Upper lobe of left lung (tissue), 4 donors: ENCODE data around the gene NR4A3.
A peak's percentile ranks its signal among the peaks of the same experiment; 100 is the strongest.

Experiments used
- EP300 ChIP-seq, 4 donors: sonication (generic); formaldehyde crosslinking; IDR thresholded peaks; one replicate each; pipeline ENCODE4 v1.5.1; 2017; ENCODE audit warnings: antibody characterized with exemption in 4 of 4, control low read depth in 2 of 4
- POLR2A ChIP-seq, 4 donors: fragments of 450-650 bp; IDR thresholded peaks; one replicate each; pipeline ENCODE4 v1.5.1; 2016 to 2017; ENCODE audit warnings: antibody characterized with exemption in 4 of 4, mild to moderate bottlenecking in 2 of 4
- POLR2AphosphoS5 ChIP-seq, 2 donors: sonication (generic); formaldehyde crosslinking; IDR thresholded peaks; one replicate each; pipeline ENCODE4 v1.5.1; 2017; ENCODE audit warnings: antibody characterized with exemption in 2 of 2
- TF ChIP-seq, protein P1 (sequence below), 6 experiments: fragments of 450-650 bp in 4 of 6; fragments of 200-600 bp in 2 of 6; sonication (generic) in 2 of 6; IDR thresholded peaks; one replicate each; pipeline ENCODE4 v1.5.1; 2016 to 2019; ENCODE audit warnings: antibody characterized with exemption in 6 of 6

DNA sequence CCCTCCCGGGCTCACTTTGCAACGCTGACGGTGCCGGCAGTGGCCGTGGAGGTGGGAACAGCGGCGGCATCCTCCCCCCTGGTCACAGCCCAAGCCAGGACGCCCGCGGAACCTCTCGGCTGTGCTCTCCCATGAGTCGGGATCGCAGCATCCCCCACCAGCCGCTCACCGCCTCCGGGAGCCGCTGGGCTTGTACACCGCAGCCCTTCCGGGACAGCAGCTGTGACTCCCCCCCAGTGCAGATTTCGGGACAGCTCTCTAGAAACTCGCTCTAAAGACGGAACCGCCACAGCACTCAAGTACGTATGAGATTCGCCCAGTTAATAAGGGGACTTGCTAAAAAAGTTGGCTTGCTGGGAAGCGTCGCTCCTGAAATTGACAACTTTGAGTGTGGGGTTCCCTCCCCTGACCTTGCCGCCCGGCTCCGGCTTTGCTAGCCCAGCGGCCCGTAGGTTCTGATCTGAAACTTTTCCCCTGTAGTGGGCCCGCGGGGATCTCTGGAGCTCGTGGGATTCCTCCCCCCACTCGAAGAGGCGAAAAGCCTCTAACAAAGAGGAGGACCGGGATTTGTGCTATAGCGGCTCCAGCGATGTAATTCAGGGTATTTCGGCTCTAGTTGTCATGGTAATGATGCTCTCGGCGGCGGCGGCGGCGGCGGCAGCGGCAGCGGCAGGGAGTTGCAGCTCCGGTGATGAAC is 572 bp downstream of the NR4A3 start:
- TF ChIP-seq, protein P1, sequence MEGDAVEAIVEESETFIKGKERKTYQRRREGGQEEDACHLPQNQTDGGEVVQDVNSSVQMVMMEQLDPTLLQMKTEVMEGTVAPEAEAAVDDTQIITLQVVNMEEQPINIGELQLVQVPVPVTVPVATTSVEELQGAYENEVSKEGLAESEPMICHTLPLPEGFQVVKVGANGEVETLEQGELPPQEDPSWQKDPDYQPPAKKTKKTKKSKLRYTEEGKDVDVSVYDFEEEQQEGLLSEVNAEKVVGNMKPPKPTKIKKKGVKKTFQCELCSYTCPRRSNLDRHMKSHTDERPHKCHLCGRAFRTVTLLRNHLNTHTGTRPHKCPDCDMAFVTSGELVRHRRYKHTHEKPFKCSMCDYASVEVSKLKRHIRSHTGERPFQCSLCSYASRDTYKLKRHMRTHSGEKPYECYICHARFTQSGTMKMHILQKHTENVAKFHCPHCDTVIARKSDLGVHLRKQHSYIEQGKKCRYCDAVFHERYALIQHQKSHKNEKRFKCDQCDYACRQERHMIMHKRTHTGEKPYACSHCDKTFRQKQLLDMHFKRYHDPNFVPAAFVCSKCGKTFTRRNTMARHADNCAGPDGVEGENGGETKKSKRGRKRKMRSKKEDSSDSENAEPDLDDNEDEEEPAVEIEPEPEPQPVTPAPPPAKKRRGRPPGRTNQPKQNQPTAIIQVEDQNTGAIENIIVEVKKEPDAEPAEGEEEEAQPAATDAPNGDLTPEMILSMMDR (IDR thresholded peaks at IDR 0.05): peak in 1 of 6 experiments; percentile 16
- TF ChIP-seq POLR2A (IDR thresholded peaks at IDR 0.05) (no peak), POLR2AphosphoS5 (IDR thresholded peaks at IDR 0.05) (no peak), EP300 (IDR thresholded peaks at IDR 0.05) (no peak)
